Choroid plexus epithelial cell (primary cell): Measurements from ENCODE around the gene NTN4.

Source experiments
- DNase-seq: peaks from one replicate; pipeline ENCODE4 v3.0.0-alpha.2; 2010; ENCODE audit warnings: low read depth
- H3K4me3 ChIP-seq: 2 replicates; pipeline ENCODE4 v1.5.1; 2011; ENCODE audit warnings: low read depth, mild to moderate bottlenecking, control low read depth, low read length, moderate library complexity
- TF ChIP-seq, protein P1 (sequence below): conservative IDR thresholded peaks from 2 replicates; pipeline ENCODE4 v1.5.1; 2011; ENCODE audit warnings: low read depth, mild to moderate bottlenecking, control low read depth, inconsistent platforms, low read length, moderate library complexity

The NTN4 gene

DNA sequence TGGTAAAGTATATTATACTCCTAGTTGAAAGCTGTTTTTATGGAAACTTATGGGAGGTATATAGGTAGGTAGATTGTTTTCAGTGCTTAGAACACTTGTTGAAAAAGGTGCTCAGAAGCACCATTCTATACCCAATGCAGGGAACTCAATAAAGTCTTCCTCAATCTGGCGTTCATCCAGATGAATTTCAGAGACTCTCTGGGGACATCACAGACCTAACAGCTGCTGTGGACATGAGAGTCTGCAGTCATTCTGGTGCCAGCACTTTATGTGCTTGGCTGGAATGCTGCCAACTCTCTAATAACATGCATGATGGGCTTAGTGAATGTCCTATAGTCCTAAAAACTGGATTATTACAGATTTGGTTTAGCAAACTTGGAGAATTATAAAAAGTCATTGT, 115.9 kb downstream of the NTN4 start:
- TF ChIP-seq, protein P1, sequence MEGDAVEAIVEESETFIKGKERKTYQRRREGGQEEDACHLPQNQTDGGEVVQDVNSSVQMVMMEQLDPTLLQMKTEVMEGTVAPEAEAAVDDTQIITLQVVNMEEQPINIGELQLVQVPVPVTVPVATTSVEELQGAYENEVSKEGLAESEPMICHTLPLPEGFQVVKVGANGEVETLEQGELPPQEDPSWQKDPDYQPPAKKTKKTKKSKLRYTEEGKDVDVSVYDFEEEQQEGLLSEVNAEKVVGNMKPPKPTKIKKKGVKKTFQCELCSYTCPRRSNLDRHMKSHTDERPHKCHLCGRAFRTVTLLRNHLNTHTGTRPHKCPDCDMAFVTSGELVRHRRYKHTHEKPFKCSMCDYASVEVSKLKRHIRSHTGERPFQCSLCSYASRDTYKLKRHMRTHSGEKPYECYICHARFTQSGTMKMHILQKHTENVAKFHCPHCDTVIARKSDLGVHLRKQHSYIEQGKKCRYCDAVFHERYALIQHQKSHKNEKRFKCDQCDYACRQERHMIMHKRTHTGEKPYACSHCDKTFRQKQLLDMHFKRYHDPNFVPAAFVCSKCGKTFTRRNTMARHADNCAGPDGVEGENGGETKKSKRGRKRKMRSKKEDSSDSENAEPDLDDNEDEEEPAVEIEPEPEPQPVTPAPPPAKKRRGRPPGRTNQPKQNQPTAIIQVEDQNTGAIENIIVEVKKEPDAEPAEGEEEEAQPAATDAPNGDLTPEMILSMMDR = no peak
- DNase-seq = peak; percentile 33

DNA sequence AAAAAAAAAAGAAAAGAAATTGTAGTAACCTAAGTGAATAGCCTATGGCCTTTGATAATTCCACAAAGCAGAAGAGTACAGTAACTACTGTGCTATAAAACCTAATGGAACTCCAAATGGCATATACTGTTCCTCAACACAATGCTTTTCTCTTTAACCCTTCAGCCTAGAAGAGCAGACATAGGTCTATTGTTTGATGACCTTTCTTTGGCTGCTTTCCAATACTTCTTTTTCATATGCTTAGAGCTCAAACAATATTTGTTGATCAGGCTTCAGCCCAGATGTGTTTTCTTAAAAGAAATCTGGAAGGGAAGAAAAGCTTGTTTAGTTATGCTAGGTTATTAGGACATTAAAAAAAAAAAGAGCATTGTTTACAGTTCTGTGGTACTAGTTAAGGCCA, 116.4 kb downstream of the NTN4 start:
- TF ChIP-seq, protein P1 = no peak
- no peak for DNase-seq
- H3K4me3 ChIP-seq = no peak overlapping the region

More for the DNA sequence above, 115.9 kb downstream of the NTN4 start:
- no peak overlapping the region for H3K4me3 ChIP-seq

DNA sequence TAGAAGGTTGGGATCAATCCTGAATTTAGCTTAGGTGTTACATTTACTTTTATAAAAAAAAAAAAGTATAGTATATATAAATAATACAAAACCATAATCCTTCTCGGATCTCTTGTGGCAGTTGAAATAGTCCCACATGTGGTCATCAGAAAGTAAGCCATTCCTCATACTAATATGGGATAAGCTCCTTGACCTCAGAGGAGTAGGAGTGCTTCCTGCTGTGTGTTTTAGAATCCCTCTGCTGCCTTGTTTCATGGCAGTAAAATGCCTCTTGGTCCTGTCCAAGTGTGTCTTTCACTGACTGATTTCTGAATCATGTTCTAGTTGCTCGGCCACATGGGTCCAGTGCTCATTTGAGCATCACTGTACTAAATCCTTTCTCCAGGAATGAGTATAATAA, 117.0 kb downstream of the NTN4 start:
- TF ChIP-seq, protein P1 = no peak
- H3K4me3 ChIP-seq = no peak overlapping the region
- no peak for DNase-seq

DNA sequence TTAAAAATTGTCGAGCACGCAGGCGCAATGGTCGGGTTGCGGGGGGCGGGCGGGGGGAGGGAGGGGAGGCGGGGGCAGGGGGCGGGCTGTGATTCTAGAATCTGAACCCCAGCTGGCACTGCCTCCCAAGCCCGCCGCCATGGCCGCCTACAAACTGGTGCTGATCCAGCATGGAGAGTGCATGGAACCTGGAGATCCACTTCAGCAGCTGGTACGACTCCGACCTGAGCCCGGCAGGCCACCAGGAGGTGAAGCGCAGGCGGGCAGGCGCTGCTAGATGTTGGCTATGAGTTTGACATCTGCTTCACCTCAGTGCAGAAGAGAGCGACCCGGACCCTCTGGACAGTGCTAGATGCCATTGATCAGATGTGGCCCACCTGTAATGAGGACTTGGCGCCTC, 118.4 kb downstream of the NTN4 start:
- TF ChIP-seq, protein P1 = no peak
- DNase-seq = no peak
- H3K4me3 ChIP-seq = no peak overlapping the region

DNA sequence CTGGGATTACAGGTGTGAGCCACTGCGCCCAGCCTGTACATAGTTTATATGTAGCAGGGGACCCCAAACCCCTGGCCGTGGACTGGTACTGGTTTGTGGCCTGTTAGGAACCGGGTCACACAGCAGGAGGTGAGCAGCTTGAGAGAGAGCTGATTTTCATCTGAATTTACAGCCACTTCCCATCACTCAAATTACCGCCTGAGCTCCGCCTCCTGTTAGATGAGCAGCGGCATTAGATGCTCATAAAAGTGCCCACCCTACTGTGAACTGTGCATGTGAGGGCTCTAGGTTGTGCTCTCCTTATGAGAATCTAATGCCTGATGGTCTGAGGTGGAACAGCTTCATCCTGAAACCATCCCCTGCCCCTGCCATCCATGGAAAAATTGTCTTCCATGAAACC, 119.3 kb downstream of the NTN4 start:
- no peak overlapping the region for H3K4me3 ChIP-seq
- DNase-seq = no peak
- TF ChIP-seq, protein P1 = no peak

DNA sequence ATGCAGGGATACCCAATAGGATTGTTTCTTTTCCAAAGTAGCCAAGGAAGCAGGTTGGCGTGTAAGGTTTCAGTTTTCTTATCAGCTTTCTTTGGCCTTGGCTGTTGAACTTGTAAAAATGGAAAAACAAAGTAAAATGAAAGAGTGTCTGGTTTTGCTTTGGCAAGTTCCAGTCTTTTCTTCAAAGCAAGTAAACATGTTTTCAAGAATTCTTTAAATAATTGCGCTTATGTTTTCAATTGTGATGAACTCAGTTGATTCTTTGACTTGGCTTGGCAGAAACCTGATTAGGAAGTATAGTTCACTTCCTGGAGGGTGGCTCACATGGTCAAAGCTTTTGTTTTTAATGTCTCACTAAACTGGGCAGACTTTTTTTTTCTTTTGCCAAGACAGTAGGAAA, 127.0 kb downstream of the NTN4 start:
- TF ChIP-seq, protein P1 = no peak
- peak; percentile 31 for DNase-seq
- no peak overlapping the region for H3K4me3 ChIP-seq

DNA sequence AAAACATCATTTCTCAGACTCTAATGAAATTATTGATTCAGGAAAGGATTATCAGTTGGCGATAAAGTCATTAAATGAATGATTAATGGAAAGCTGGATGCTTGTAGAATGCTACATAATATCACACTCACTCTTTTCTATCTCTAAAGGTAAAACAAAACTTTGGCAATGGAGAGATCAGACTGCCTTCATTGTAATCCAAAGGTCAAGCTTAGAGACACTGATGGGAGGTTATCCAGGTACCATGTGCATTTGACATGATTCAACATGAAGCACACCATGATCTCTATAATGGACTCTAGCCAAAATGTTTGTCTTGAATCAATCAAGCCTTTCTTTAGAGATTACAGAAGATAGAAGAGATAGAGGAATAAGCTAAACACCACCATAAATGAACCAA, 129.2 kb downstream of the NTN4 start:
- H3K4me3 ChIP-seq = no peak overlapping the region
- no peak for DNase-seq
- TF ChIP-seq, protein P1 = no peak
